Ovary (tissue), 3 donors: ENCODE data around the gene GNAL.

ENCODE experiments used
- EP300 ChIP-seq: sonication (generic); formaldehyde crosslinking; IDR thresholded peaks from one replicate; pipeline ENCODE4 v1.6.1; 2017; ENCODE audit warnings: antibody characterized with exemption
- POLR2A ChIP-seq: fragments of 450-650 bp; IDR thresholded peaks from one replicate; pipeline ENCODE4 v1.6.1; 2017; ENCODE audit warnings: antibody characterized with exemption, mild to moderate bottlenecking, moderate library complexity
- TF ChIP-seq, protein P1 (sequence below), 3 donors: fragments of 450-650 bp in 2 of 3; fragments of 200-600 bp in 1 of 3; IDR thresholded peaks; one replicate each; pipeline versions ENCODE4 v1.5.1 to v1.8.0; 2016 to 2022; ENCODE audit warnings: antibody characterized with exemption in 3 of 3, mild to moderate bottlenecking in 1 of 3
- donor health status: DM: no; HTN: no; CAD: no.

DNA sequence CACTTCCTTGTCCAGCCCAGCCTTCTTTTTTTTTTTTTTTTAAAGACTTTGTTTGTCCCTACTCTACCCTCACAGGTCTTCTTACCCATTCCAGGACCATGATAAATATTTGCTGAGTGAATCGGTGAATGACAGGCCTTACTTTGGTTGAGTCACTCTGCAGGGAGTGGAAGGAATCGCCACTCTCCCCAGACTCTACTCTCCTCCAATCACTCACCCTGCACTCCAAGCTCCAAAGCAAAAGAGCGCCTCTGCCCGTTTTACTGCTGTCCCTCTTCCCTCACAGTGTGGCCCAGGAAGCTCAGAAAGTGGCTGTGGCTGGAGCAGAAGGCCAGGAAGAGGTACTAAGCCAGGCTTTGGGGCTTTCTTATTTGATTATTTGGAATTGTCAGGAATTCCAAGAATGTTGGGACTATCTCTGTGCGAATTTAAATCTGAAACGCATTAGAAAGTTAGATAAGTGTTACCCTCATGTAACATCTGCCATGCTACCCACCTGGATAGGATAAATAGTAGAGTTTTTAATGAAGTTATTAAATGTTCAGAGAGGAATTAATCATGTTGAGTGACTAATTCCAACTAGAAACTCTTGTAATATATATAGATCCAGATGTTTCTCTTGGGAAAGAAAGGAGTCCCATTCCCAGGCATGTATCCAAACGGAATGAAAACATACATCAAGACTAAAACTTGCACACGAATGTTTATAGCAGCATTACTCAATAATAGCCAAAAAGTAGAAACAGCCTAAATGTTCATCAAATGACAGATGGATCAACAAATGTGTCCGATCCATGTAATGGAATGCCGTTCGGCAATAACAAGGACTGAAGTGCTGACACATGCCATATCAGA lies 119.2 kb downstream of the GNAL start:
- TF ChIP-seq EP300 (no peak), POLR2A (no peak)
- TF ChIP-seq, protein P1, sequence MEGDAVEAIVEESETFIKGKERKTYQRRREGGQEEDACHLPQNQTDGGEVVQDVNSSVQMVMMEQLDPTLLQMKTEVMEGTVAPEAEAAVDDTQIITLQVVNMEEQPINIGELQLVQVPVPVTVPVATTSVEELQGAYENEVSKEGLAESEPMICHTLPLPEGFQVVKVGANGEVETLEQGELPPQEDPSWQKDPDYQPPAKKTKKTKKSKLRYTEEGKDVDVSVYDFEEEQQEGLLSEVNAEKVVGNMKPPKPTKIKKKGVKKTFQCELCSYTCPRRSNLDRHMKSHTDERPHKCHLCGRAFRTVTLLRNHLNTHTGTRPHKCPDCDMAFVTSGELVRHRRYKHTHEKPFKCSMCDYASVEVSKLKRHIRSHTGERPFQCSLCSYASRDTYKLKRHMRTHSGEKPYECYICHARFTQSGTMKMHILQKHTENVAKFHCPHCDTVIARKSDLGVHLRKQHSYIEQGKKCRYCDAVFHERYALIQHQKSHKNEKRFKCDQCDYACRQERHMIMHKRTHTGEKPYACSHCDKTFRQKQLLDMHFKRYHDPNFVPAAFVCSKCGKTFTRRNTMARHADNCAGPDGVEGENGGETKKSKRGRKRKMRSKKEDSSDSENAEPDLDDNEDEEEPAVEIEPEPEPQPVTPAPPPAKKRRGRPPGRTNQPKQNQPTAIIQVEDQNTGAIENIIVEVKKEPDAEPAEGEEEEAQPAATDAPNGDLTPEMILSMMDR (IDR thresholded peaks at IDR 0.05) = no peak
